Measurements from ENCODE around the gene NISCH.

- TF ChIP-seq, protein P1, sequence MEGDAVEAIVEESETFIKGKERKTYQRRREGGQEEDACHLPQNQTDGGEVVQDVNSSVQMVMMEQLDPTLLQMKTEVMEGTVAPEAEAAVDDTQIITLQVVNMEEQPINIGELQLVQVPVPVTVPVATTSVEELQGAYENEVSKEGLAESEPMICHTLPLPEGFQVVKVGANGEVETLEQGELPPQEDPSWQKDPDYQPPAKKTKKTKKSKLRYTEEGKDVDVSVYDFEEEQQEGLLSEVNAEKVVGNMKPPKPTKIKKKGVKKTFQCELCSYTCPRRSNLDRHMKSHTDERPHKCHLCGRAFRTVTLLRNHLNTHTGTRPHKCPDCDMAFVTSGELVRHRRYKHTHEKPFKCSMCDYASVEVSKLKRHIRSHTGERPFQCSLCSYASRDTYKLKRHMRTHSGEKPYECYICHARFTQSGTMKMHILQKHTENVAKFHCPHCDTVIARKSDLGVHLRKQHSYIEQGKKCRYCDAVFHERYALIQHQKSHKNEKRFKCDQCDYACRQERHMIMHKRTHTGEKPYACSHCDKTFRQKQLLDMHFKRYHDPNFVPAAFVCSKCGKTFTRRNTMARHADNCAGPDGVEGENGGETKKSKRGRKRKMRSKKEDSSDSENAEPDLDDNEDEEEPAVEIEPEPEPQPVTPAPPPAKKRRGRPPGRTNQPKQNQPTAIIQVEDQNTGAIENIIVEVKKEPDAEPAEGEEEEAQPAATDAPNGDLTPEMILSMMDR (IDR thresholded peaks at IDR 0.05; ENCODE audit: low read depth, low read length, poor library complexity, severe bottlenecking) = no peak
- no peak for TF ChIP-seq EZH2phosphoT487 (IDR thresholded peaks at IDR 0.05; ENCODE audit: borderline replicate concordance, low read length)
These were observed 40.6 kb downstream of the NISCH start for GRCh38 chr3:52495777-52496602.

Data from DOHH2 (cell line).